ENCODE measurements around the gene ZNF716. TPM values are rescaled to one million over a fixed set of nuclear protein-coding genes. Genes with fewer than 3 reads are reported as not detected.
"Not testable (repeated sequence)": the region's sequence is repeated elsewhere in the genome, so short reads cannot be mapped to it uniquely, and the experiment has no call there.

The ZNF716 gene
- not detected for total RNA-seq

DNA sequence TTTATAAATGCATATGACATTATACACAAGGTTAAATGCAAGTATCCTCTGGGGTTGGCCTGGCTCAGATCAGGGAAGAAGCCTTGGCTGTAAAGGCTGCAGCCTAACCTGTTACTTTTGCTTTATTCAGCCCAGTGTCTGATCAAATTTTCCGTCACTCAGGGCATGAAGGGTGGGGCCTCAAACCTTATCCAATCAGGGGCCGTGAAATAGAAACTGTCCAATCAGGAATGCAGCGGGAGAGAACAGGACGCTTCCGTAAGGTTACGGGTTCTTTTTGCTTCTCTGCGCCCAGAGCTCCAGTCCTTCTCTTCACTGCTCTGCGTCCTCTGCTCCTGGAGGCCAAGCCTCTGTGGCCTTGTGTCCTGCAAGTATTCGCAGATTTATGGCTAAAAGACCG, at the start of gene ZNF716:
Gene ZNF716, plus strand, starts transcription at position 274 of the 400 bp plus-strand sequence. Its CDS starts 112 bp downstream, at position 386.
- Histone ChIP-seq H3K27ac (no peak within 1 kb of the TSS), H3K36me3 (no peaks in the 10 kb centered on the region), H3K4me3 (no peak within 1 kb of the TSS), H3K4me1 (no peaks in the 10 kb centered on the region), H3K27me3 (no peaks in the 10 kb centered on the region), H3K9me3 (peaks cover 5 to 10% of the 10 kb centered on the region in 2 donors)
- no peak for DNase-seq
- WGBS, 2 donors (ENCODE audit: low coverage in 1 of 2): 67 to 92% methylated on average over 2 to 10 of the region's 10 CpGs
- in situ Hi-C loops (cut with MboI; ENCODE audit: low pct_ligation_motif_present in 1 of 4, low pct_unique_long_range_greater_than_20kb in 1 of 4, low sequenced_read_pairs in 3 of 4) (no loop called here), intact Hi-C loops (cut with DNase I; ENCODE audit: low total_unique reads) (no loop called here)
- no peak for TF ChIP-seq EP300 (IDR thresholded peaks at IDR 0.05; ENCODE audit: low read depth)
- TF ChIP-seq, protein P1, sequence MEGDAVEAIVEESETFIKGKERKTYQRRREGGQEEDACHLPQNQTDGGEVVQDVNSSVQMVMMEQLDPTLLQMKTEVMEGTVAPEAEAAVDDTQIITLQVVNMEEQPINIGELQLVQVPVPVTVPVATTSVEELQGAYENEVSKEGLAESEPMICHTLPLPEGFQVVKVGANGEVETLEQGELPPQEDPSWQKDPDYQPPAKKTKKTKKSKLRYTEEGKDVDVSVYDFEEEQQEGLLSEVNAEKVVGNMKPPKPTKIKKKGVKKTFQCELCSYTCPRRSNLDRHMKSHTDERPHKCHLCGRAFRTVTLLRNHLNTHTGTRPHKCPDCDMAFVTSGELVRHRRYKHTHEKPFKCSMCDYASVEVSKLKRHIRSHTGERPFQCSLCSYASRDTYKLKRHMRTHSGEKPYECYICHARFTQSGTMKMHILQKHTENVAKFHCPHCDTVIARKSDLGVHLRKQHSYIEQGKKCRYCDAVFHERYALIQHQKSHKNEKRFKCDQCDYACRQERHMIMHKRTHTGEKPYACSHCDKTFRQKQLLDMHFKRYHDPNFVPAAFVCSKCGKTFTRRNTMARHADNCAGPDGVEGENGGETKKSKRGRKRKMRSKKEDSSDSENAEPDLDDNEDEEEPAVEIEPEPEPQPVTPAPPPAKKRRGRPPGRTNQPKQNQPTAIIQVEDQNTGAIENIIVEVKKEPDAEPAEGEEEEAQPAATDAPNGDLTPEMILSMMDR (IDR thresholded peaks at IDR 0.05): no peak
- TF ChIP-seq POLR2A (IDR thresholded peaks at IDR 0.05): no peak

DNA sequence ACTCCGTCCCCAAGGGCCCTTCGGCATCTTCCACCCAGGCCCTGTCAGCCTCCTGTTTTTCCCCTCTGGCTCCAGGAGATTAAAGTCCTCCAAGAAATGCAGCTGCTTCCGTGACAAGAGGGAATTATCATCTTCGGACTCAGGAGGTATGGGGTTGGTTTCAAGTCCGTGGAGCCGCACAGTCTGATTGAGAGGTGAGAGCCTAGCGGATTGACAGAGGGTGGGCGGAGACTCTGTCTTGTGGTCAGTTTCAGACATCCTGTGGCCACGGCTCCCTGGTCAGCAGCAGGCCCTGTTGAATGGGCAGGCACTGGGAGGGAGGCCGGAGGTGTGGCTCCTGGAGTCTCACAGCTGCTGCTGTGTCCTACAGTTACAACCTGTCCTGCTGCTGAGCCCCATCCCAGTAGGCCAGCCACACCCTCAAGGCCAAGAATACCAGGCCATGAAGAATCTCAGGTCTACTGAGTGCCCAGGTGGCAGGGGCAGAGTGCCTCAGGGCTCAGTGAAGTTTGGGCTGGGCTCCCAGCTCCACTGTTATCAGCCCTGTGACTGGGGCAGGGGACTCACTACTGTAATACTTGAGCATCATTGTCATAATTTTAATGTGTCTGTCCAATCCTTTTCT, 49.3 kb upstream of the ZNF716 start:
- no peak overlapping the region for H3K4me3 ChIP-seq
- H3K4me1 ChIP-seq: no peaks in the 10 kb centered on the region
- intact Hi-C loops (cut with DNase I; ENCODE audit: low total_unique reads) (no loop called here), in situ Hi-C loops (cut with MboI; ENCODE audit: low pct_ligation_motif_present in 1 of 4, low pct_unique_long_range_greater_than_20kb in 1 of 4, low sequenced_read_pairs in 3 of 4) (loop anchor here in 1 of 4 donors (25.0 kb wide), 1 partner anchor 88 kb away; no protein-coding TSS in a partner anchor)
- peaks cover 6 to 8% of the 10 kb centered on the region in 2 donors for H3K9me3 ChIP-seq
- TF ChIP-seq EP300 (IDR thresholded peaks at IDR 0.05; ENCODE audit: low read depth): no peak
- H3K36me3 ChIP-seq: no peaks in the 10 kb centered on the region
- DNase-seq: no peak
- H3K27ac ChIP-seq: no peak overlapping the region
- no peaks in the 10 kb centered on the region for H3K27me3 ChIP-seq
- 89% methylated on average over 10 of the region's 10 CpGs; no CpG with 5 or more reads in 1 of the 2 donors for WGBS, 2 donors (ENCODE audit: low coverage in 1 of 2)

DNA sequence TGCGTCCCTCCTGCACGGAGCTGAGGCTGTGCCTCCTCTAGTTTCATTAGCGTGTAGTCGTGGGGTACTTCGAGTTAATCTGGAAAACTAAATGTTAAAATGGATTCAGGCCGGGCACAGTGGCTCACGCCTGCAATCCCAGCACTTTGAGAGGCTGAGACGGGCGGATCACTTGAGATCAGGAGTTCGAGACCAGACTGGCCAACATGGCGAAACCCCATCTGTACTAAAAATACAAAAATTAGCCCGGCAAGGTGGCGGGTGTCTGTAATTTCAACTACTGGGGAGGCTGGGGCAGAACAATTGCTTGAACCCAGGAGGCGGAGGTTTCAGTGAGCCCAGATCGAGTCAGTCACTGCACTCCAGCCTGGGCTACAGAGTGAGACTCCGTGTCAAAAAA, 46.9 kb upstream of the ZNF716 start:
- DNase-seq; H3K27ac ChIP-seq; H3K27me3 ChIP-seq; H3K4me1 ChIP-seq; H3K4me3 ChIP-seq; H3K36me3 ChIP-seq; H3K9me3 ChIP-seq; intact Hi-C loops (cut with DNase I; ENCODE audit: low total_unique reads): not testable (repeated sequence)
- 74 to 90% methylated on average over 4 to 16 of the region's 16 CpGs for WGBS, 2 donors (ENCODE audit: low coverage in 1 of 2)
- in situ Hi-C loops (cut with MboI; ENCODE audit: low pct_ligation_motif_present in 1 of 4, low pct_unique_long_range_greater_than_20kb in 1 of 4, low sequenced_read_pairs in 3 of 4): loop anchor here in 1 of 4 donors (25.0 kb wide), 1 partner anchor 91 kb away; no protein-coding TSS in a partner anchor

DNA sequence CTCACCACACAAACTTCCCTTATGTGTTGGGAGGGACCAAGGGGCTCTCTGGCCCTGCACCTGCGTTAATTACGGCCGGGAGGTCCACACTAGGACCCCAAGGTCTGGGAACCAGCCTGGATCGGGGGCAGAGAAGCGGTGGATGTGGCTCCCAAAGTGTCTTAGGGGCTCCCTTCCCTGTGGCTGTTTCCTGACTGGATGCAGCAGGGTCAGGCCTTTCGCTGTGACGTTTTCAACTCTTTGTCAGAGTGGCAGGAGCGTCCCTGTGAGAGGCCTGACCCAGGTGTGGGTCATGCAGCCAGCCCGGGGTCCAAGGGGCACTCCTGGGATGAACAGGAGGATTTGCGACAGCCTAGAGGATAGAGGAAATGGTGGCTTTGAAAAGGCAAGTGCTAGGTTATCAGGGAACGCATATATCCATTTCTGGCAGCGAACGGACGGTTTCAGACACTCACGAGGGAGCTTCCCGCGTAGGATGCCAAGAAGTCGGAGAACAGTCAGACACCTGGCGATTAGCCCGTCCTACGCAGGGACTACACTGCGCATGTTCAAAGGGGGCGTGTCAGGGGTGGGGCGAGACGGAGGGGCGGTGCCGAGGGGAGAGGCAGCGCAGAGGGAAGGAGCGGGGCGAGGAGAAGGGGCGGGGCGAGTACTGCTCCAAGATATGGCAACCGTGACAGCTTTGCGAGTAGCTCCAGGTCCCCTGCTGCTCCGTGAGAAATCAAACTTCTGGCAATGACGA, 46.2 kb upstream of the ZNF716 start:
- Histone ChIP-seq H3K36me3 (no peaks in the 10 kb centered on the region), H3K27ac (no peak overlapping the region), H3K4me1 (no peaks in the 10 kb centered on the region), H3K4me3 (no peak overlapping the region), H3K9me3 (peaks cover 4 to 6% of the 10 kb centered on the region in 2 donors), H3K27me3 (no peaks in the 10 kb centered on the region)
- in situ Hi-C loops (cut with MboI; ENCODE audit: low pct_ligation_motif_present in 1 of 4, low pct_unique_long_range_greater_than_20kb in 1 of 4, low sequenced_read_pairs in 3 of 4) (loop anchor here in 1 of 4 donors (25.0 kb wide), 1 partner anchor 91 kb away; no protein-coding TSS in a partner anchor), intact Hi-C loops (cut with DNase I; ENCODE audit: low total_unique reads) (no loop called here)
- TF ChIP-seq EP300 (IDR thresholded peaks at IDR 0.05; ENCODE audit: low read depth): no peak
- TF ChIP-seq, protein P1 (IDR thresholded peaks at IDR 0.05): no peak
- TF ChIP-seq POLR2AphosphoS5 (IDR thresholded peaks at IDR 0.05): no peak
- TF ChIP-seq POLR2A (IDR thresholded peaks at IDR 0.05): no peak
- WGBS, 2 donors (ENCODE audit: low coverage in 1 of 2): 60 to 63% methylated on average over 15 to 36 of the region's 36 CpGs
- DNase-seq: no peak

DNA sequence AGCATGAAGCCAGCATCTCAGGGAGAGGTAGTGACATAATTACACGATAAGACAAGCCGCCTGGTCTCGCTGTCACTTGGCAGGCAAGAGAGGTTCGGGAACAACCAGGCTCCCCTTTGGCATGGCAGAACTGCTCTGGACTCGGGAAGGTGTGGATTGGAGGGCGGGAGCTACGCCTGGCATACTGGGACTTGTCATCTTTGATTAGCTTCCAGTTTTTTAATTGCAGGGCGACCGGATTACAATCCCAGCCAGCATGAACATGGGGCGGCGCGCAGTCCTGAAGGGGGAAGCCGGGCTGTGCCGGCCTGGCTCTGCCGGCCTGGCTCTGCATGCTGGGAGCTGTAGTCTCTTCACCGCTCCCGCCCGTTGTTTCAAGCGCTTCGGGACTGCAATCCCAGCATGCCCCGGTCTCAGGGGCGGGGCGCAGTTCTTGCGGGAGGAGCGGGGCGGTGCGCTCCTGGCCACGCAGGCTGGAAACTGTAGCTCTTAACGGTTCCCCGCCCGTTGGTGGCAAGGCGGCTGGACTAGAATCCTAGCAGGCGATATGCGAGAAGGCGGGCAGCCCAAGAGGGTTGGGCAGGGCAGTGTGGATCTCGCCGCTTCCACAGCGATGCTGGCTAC, 45.5 kb upstream of the ZNF716 start:
- no peaks in the 10 kb centered on the region for H3K4me1 ChIP-seq
- DNase-seq: no peak
- no peak for TF ChIP-seq POLR2A (IDR thresholded peaks at IDR 0.05)
- TF ChIP-seq POLR2AphosphoS5 (IDR thresholded peaks at IDR 0.05): no peak
- TF ChIP-seq EP300 (IDR thresholded peaks at IDR 0.05; ENCODE audit: low read depth): no peak
- TF ChIP-seq, protein P1 (IDR thresholded peaks at IDR 0.05): no peak
- no peaks in the 10 kb centered on the region for H3K36me3 ChIP-seq
- WGBS, 2 donors (ENCODE audit: low coverage in 1 of 2): 77 to 83% methylated on average over 6 to 38 of the region's 38 CpGs
- intact Hi-C loops (cut with DNase I; ENCODE audit: low total_unique reads) (no loop called here), in situ Hi-C loops (cut with MboI; ENCODE audit: low pct_ligation_motif_present in 1 of 4, low pct_unique_long_range_greater_than_20kb in 1 of 4, low sequenced_read_pairs in 3 of 4) (loop anchor here in 1 of 4 donors (25.0 kb wide), 1 partner anchor 92 kb away; no protein-coding TSS in a partner anchor)
- H3K9me3 ChIP-seq: peaks cover 4 to 6% of the 10 kb centered on the region in 2 donors
- no peak overlapping the region for H3K4me3 ChIP-seq
- no peak overlapping the region for H3K27ac ChIP-seq
- no peaks in the 10 kb centered on the region for H3K27me3 ChIP-seq
